HepG2 (cell line): ENCODE results near the gene BTBD6. TPM values are rescaled to one million over a fixed set of nuclear protein-coding genes. Genes with fewer than 3 reads are reported as not detected.

ENCODE experiments used
- ATAC-seq: fragments of 200-7000 bp; cut with Tn5 transposase; 3 replicates; pipeline ENCODE4 v1.9.1; 2020; ENCODE audit warnings: mild to moderate bottlenecking, moderate library complexity
- BruUV-seq: library from RNA; stranded (reverse); fragments of 400-500 nt; replicated peaks from 2 replicates; lab custom pipeline; 2021; lab: Mats Ljungman, UMichigan
- CTCF ChIA-PET: fragments of 300-600 bp; formaldehyde crosslinking; extraction: SDS; loops from one replicate; lab custom pipeline; 2021; ENCODE audit warnings: low total read pairs, inconsistent platforms, low intra/inter-chr PET ratio; lab: Yijun Ruan, JAX
- POLR2A ChIA-PET: fragments of 350-600 bp; sonication (Branson Sonifier 250); formaldehyde crosslinking; loops from one replicate; lab custom pipeline; 2020; ENCODE audit warnings: antibody characterized with exemption, inconsistent platforms; lab: Yijun Ruan, JAX
- DNase-seq: peaks from one replicate; pipeline ENCODE4 v3.0.0-alpha.2; 2015; ENCODE audit warnings: low spot score
- FAIRE-seq: peaks from 3 replicates; lab custom pipeline; 2011; peaks lifted over from hg19 to GRCh38; lab: Jason Lieb, UNC
- H2AFZ ChIP-seq: one replicate; pipeline ENCODE4 v1.6.1; 2011; ENCODE audit warnings: low read length, inconsistent platforms
- H3K27ac ChIP-seq: fragments of 300-600 bp; 3 replicates; pipeline ENCODE4 v1.8.0; 2011; ENCODE audit warnings: mixed run types, mild to moderate bottlenecking, mixed read lengths, low read length, inconsistent platforms; ENCODE audit not compliant: insufficient read depth; ENCODE audit errors: extremely low read length
- H3K27me3 ChIP-seq, 2 experiments: fragments of 200-600 bp in 1 of 2; 2 replicates in 1 of 2; 3 replicates in 1 of 2; pipeline versions ENCODE4 v1.6.0 to v1.8.0; 2011; ENCODE audit warnings: low read length in 2 of 2, mild to moderate bottlenecking in 2 of 2, moderate library complexity in 2 of 2, inconsistent platforms in 1 of 2; ENCODE audit not compliant: insufficient read depth in 2 of 2, control insufficient read depth in 1 of 2
- H3K36me3 ChIP-seq, 2 experiments: fragments of 200-600 bp in 1 of 2; replicated peaks in 1 of 2; 2 replicates in 1 of 2; 3 replicates in 1 of 2; pipeline versions ENCODE4 v1.5.1 to v1.8.0; 2011; ENCODE audit warnings: low read length in 2 of 2, inconsistent platforms in 1 of 2; ENCODE audit not compliant: insufficient read depth in 2 of 2, control insufficient read depth in 1 of 2
- H3K4me1 ChIP-seq: 2 replicates; pipeline ENCODE4 v1.5.1; 2012; ENCODE audit warnings: low read length, inconsistent platforms; ENCODE audit not compliant: insufficient read depth
- H3K4me2 ChIP-seq: 2 replicates; pipeline ENCODE4 v1.6.0; 2011; ENCODE audit warnings: low read depth, low read length, inconsistent platforms
- H3K4me3 ChIP-seq, 3 experiments: fragments of 200-600 bp in 1 of 3; sonication (generic), shearing (Covaris generic) in 1 of 3; replicated peaks in 1 of 3; 2 replicates each; pipeline ENCODE4 v1.5.1; 2011 to 2016; ENCODE audit warnings: low read length in 3 of 3, inconsistent platforms in 2 of 3, low read depth in 2 of 3, mild to moderate bottlenecking in 2 of 3, control low read depth in 1 of 3, mixed read lengths in 1 of 3; ENCODE audit not compliant: insufficient read depth in 1 of 3
- H3K79me2 ChIP-seq: one replicate; pipeline ENCODE4 v1.6.1; 2011; ENCODE audit warnings: low read length, inconsistent platforms; ENCODE audit not compliant: insufficient read depth
- H3K9ac ChIP-seq: 2 replicates; pipeline ENCODE4 v1.6.0; 2011; ENCODE audit warnings: mild to moderate bottlenecking, low read depth, low read length, inconsistent platforms; ENCODE audit not compliant: insufficient read depth
- H3K9me3 ChIP-seq: 2 replicates; pipeline ENCODE4 v1.5.1; 2012; ENCODE audit warnings: mild to moderate bottlenecking, low read length
- H4K20me1 ChIP-seq: 2 replicates; pipeline ENCODE4 v1.6.0; 2011; ENCODE audit warnings: inconsistent platforms, mild to moderate bottlenecking, low read length, moderate library complexity; ENCODE audit not compliant: insufficient read depth
- CENPBD1 ChIP-seq: sonication (generic); formaldehyde crosslinking; IDR thresholded peaks from 2 replicates; pipeline ENCODE4 v1.8.0; 2022; ENCODE audit warnings: missing genetic modification reagents, low read depth, mild to moderate bottlenecking, borderline replicate concordance
- CREM ChIP-seq, 2 experiments: sonication (generic) in 1 of 2; formaldehyde crosslinking in 1 of 2; IDR thresholded peaks; 2 replicates each; pipeline versions ENCODE4 v1.4.0 to v1.6.1; 2016 to 2020; ENCODE audit warnings: antibody characterized with exemption in 1 of 2, mild to moderate bottlenecking in 1 of 2, missing genetic modification reagents in 1 of 2
- DNMT3B ChIP-seq: conservative IDR thresholded peaks from 2 replicates; pipeline ENCODE4 v1.6.1; 2016; ENCODE audit warnings: missing biosample characterization, control low read depth
- HNF4A ChIP-seq: sonication (generic); formaldehyde crosslinking; IDR thresholded peaks from 2 replicates; pipeline ENCODE4 v1.4.0; 2020; ENCODE audit warnings: missing genetic modification reagents
- HNRNPUL1 ChIP-seq: fragments of 200-400 bp; formaldehyde crosslinking; IDR thresholded peaks from 2 replicates; pipeline ENCODE4 v1.6.1; 2017; ENCODE audit warnings: low read depth, mild to moderate bottlenecking, low read length, moderate library complexity
- HOXD1 ChIP-seq: sonication (generic); formaldehyde crosslinking; IDR thresholded peaks from 2 replicates; pipeline ENCODE4 v1.5.0; 2020; ENCODE audit warnings: missing genetic modification reagents
- IRX3 ChIP-seq: sonication (generic); formaldehyde crosslinking; IDR thresholded peaks from 2 replicates; pipeline ENCODE4 v1.8.1; 2023; ENCODE audit warnings: mild to moderate bottlenecking, low read depth, missing genetic modification reagents, borderline replicate concordance
- RAD51 ChIP-seq: fragments of 450-650 bp; IDR thresholded peaks from 2 replicates; pipeline ENCODE4 v1.6.1; 2016; ENCODE audit warnings: borderline replicate concordance
- SKIL ChIP-seq: sonication (generic); formaldehyde crosslinking; IDR thresholded peaks from 2 replicates; pipeline ENCODE4 v1.8.0; 2022; ENCODE audit warnings: missing genetic modification reagents, mild to moderate bottlenecking, moderate library complexity, borderline replicate concordance
- TAF15 ChIP-seq: fragments of 200-400 bp; formaldehyde crosslinking; IDR thresholded peaks from one replicate; pipeline ENCODE4 v1.6.1; 2018; ENCODE audit warnings: mild to moderate bottlenecking, low read depth, low read length; ENCODE audit not compliant: poor library complexity, severe bottlenecking
- ZNF329 ChIP-seq: sonication (generic); formaldehyde crosslinking; IDR thresholded peaks from 2 replicates; pipeline ENCODE4 v1.9.0; 2021; ENCODE audit warnings: low read depth, mild to moderate bottlenecking, missing genetic modification reagents
- ZNF629 ChIP-seq: sonication (generic); formaldehyde crosslinking; conservative IDR thresholded peaks from 2 replicates; pipeline ENCODE4 v1.5.0; 2020; ENCODE audit warnings: missing genetic modification reagents
- ZNF776 ChIP-seq: sonication (generic); formaldehyde crosslinking; IDR thresholded peaks from 2 replicates; pipeline ENCODE4 v1.4.0; 2020; ENCODE audit warnings: mild to moderate bottlenecking, missing genetic modification reagents
- WGBS: methylation state at CpG from one replicate; pipeline ENCODE4 v1.1.6; 2017; ENCODE audit warnings: low lambda C conversion rate; 5-methylcytosine and 5-hydroxymethylcytosine counted together
- in situ Hi-C: cut with HindIII; loops from 2 replicates; pipeline ENCODE4 v1.10.0; 2017; ENCODE audit warnings: low pct_unique_long_range_greater_than_20kb; ENCODE audit not compliant: extremely low pct_ligation_motif_present
- intact Hi-C: fragments of 100-400 bp; cut with micrococcal nuclease; formaldehyde crosslinking; loops from one replicate; pipeline ENCODE4 v1.10.0; 2022; ENCODE audit not compliant: unreplicated experiment
- polyA plus RNA-seq, 8 experiments: library from polyadenylated mRNA; depleted of rRNA in 3 of 8; stranded (reverse) in 7 of 8; unstranded in 1 of 8; fragments of >200 nt; fragmentation: Illumina TruSeq in 4 of 8; extraction: Trizol in 4 of 8; gene quantifications; 2 replicates each; pipeline versions ENCODE4 v1.2.1 to v1.2.3, GENCODE V29; 2011 to 2016; ENCODE audit warnings: low read depth in 4 of 8, missing spikeins in 1 of 8, mixed read lengths in 1 of 8; ENCODE audit not compliant: insufficient read depth in 1 of 8
- total RNA-seq, 5 experiments: library from RNA; depleted of rRNA; stranded (reverse); fragments of >200 nt; fragmentation: Illumina TruSeq; extraction: Trizol; gene quantifications; 2 replicates each; pipeline ENCODE4 v1.2.3, GENCODE V29; 2016; ENCODE audit warnings: low read depth in 1 of 5

Gene BTBD6
- total and polyA plus RNA-seq, 2 of the 13 experiments (the other 11 are each of a cell fraction or from before 2014, with no cell fraction given): not detected

- no TSS peak for BruUV-seq
- H2AFZ ChIP-seq: no peak overlapping the region
- TF ChIP-seq CENPBD1: no peak
- TF ChIP-seq SKIL (CRISPR knock-in tag): no peak
- TF ChIP-seq HNF4A (CRISPR knock-in tag): no peak
- TF ChIP-seq IRX3: no peak
- TF ChIP-seq RAD51: no peak
- no peak for TF ChIP-seq ZNF629
- no peak for TF ChIP-seq CREM (IDR thresholded peaks at IDR 0.05)
- no peak for TF ChIP-seq CREM (CRISPR knock-in tag; IDR thresholded peaks at IDR 0.05)
- TF ChIP-seq DNMT3B (CRISPR knock-in tag): no peak
- no peak for TF ChIP-seq HNRNPUL1
- TF ChIP-seq ZNF329 (CRISPR knock-in tag): no peak
- TF ChIP-seq ZNF776 (CRISPR knock-in tag): no peak
- no peak for TF ChIP-seq TAF15
- TF ChIP-seq HOXD1 (CRISPR knock-in tag): no peak
- no peak for FAIRE-seq
- H3K9ac ChIP-seq: no peak overlapping the region
- no peak for ATAC-seq
- H3K9me3 ChIP-seq: no peaks in the 10 kb centered on the region
- peaks cover 9% of the 10 kb centered on the region for H3K79me2 ChIP-seq
- WGBS: 85% methylated on average over 4 of the region's 6 CpGs
- DNase-seq: no peak
- H3K4me2 ChIP-seq: no peak overlapping the region
- H4K20me1 ChIP-seq: peaks cover 2% of the 10 kb centered on the region
- intact Hi-C loops (no loop called here), in situ Hi-C loops (no loop called here)
- ChIA-PET POLR2A (no interaction called here), CTCF (no interaction called here)
- H3K27ac ChIP-seq: no peak overlapping the region
- H3K4me1 ChIP-seq: no peaks in the 10 kb centered on the region
- H3K27me3 ChIP-seq: no peaks in the 10 kb centered on the region
- no peaks in the 10 kb centered on the region for H3K36me3 ChIP-seq
- H3K4me3 ChIP-seq: no peak overlapping the region
These were observed 26.3 kb downstream of the BTBD6 start for GRCh38 chr14:105274637-105275036.
